HTERT RPE-1 (cell line): ENCODE measurements around the gene CLIP2.
"Not testable (repeated sequence)": the region's sequence is repeated elsewhere in the genome, so short reads cannot be mapped to it uniquely, and the experiment has no call there.

Source experiments
- in situ Hi-C: fragments of 300-500 bp; cut with MboI; formaldehyde crosslinking; loops from 4 replicates; pipeline ENCODE4 v1.14.3; 2020; ENCODE audit warnings: low sequenced_read_pairs

The CLIP2 gene

GRCh38 chr7:74401137-74401859 is 112.1 kb downstream of the CLIP2 start:
- in situ Hi-C loops = no loop called here

GRCh38 chr7:74402668-74403067 is 113.5 kb downstream of the CLIP2 start:
- in situ Hi-C loops = not testable (repeated sequence)

DNA sequence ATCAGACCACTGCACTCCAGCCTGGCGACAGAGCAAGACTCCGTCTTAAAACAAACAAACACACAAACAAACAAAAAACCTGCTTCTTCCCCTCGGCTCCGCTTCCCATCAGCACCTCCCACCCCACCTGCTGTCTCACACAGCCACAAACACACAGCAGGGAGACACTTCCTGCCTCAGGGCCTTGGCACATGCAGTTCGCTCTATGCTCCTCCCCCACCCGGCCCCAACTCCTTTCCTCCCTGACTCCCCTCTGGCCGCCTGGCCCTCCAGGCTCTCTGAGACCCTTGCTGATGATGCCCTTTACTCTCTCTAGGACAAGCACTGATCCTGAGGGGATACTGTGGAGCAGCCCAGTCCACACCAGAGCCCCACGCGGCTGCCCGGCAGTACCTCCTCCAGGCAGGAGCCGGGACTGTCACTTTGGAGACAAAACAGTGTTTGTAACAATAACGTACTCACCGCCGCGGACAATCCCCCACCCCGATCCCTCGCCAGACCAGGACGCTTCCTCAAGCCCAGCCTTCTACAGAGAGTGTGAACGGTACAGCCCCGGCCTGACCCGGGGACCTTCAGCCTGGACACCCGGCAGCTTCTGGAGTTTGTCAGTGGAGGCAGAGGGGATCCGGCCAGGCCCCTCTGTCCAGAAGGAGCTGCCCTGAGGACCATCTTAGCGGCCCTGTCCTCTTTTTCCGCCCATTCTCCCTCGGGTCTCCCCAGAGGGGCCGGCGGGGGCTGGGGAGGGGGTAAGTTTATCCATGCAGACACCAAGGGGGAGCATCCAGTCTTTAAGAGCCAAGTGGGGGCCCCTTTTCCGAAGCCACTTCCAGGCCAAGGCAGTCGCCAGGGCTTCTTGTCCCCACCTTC is 114.5 kb downstream of the CLIP2 start:
- in situ Hi-C loops = no loop called here

GRCh38 chr7:74404388-74404700 is 115.1 kb downstream of the CLIP2 start:
- in situ Hi-C loops = no loop called here

- in situ Hi-C loops = no loop called here
Observed at GRCh38 chr7:74404741-74405140, 115.5 kb downstream of the CLIP2 start.

DNA sequence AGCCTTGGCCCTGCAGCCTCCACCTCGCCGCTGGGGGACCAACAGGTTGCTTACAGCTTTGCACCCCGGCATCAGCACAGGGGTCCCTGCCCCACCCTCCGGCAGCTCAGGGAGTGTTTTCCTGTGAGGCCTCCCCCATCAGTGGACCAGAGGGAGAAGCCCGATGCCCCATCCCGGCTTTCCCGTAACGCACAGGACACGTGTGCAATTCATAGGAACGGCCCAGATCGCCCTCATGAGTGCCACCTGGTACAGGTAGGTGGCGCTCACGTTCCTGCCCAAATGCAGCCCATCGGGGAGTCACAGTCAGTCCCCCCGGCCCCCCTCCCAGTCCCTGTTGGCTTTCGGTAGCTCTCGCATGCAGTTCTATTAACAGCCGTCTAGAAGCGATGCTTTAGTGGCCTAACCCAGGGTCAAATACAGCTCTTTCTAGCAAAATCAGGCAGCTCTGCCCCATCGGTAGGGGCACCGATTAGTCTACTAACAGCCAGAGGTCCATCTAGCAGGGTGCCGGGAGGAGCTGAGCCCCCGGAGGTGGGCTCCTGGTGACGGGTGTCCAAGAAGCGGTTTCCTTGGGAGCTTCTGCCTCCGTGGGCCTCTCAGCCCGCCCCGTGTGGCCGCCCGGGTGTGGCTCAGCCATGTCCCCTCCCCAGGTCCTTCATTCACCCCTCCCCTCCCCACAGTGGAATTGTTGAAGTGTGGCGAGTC is 116.1 kb downstream of the CLIP2 start:
- in situ Hi-C loops = no loop called here

- in situ Hi-C loops = no loop called here
Observed at GRCh38 chr7:74405899-74406512, 116.8 kb downstream of the CLIP2 start.

GRCh38 chr7:74407958-74408357 is 118.8 kb downstream of the CLIP2 start:
- in situ Hi-C loops = no loop called here

DNA sequence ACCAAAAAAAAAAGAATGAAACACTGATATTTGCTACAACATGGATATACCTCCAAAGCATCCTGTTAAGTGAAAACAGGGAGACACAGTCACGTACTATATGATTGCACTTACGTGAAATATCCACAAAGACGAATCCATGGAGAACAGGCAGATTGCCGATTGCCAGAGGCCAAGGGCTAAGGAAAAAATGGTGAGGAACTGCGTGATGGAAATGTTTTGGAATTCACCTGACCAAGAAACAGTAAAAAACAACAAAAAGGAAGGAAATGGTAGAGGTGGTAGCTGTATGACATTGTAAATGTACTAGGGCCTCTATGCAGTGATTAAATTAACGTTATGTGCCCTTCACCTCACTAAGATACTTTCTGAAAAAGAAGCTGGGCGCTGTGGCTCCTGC is 120.4 kb downstream of the CLIP2 start:
- in situ Hi-C loops = no loop called here

GRCh38 chr7:74410772-74411171 is 121.6 kb downstream of the CLIP2 start:
- in situ Hi-C loops = no loop called here

DNA sequence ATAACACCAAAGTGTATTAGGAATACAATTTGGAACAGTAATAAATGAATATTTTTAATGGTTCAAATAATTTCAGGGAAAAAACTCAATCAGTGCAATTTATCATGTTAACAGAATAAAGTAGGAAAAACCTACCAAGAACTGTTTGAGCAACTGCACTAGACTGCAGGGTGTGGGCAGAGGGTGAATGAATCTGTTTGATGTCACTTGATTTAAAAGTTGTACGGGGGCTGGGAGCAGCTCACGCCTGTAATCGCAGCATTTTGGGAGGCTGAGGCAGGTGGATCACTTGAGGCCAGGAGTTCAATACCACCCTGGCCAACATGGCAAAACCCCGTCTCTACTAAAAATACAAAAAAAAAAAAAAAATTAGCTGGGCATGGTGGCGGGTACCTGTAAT is 122.4 kb downstream of the CLIP2 start:
- in situ Hi-C loops = not testable (repeated sequence)

DNA sequence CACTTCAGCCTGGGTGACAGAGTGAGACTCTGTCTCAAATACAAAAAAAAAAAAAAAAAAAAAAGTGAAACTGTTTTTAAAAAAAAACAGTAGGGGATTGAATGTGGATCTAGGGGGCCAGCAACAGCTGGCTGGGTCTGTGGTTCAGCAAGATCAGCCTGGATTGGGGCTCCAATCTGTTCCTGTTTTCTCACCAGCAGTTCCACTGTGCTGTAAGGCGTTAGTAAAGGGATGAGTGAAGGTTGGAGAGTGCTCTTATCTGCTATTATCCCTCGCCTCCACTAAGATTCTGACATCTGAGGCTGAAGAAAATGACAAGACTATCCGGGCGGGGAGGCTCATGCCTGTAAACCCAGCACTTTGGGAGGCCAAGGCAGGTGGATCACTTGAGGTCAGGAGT is 122.8 kb downstream of the CLIP2 start:
- in situ Hi-C loops = no loop called here

- in situ Hi-C loops = no loop called here
Observed at GRCh38 chr7:74412603-74413002, 123.4 kb downstream of the CLIP2 start.

DNA sequence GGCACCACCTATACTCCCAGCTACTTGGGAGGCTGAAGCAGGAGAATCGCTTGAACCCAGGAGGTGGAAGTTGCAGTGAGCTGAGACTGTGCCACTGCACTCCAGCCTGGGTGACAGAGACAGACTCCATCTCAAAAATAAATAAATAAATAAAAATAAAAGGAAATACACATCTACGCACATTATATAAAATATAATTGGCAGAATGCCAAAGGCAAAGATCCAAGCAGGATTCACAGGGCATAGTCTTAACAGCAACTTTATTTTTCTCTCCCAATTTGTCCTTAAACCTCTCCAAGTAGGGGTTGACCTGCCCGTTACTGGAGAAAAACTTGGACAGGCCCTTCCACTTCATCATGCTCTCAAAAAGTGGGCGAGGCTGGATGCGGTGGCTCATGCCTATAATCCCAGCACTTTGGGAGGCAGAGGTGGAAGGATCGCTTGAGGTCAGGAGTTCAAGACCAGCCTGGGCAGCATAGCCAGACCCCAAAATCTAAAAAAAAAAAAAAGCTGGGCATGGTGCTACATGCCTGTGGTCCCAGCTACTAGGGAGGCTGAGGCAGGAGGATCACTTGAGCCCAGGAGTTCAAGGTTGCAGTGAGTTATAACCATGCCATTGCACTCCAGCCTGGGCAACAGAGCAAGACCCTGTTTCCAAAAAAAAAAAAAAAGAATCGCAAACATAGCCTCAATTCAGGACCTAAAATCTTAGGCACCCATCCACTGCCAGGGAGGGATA is 125.6 kb downstream of the CLIP2 start:
- in situ Hi-C loops = not testable (repeated sequence)

DNA sequence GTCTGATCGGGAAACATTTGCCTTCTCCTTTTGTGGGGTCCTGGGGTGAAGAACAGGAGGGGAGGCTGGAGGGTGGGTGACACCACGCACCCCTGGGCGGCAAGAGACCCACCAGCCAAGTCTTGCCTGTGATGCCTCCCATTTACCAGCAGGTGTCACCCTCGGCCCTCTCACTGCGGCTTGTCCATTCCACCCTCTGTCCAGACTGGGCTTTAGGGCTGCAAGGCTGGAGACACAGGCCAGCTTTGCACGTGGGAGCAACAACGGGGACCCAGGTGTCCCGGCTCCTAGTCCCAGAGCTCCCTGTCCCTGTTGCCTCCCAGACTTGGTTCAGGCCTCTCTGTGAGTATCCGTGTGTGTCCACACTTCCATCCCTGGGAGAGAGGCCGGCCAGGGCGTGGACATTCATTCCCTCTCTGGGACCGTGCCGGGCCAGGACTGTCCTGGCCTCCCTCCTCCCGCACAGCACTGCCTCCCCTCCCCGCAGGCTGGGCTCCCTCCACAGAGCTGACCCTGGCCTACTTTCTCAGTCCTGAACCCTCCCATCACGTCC is 128.3 kb downstream of the CLIP2 start:
- in situ Hi-C loops = no loop called here

- in situ Hi-C loops = no loop called here
Observed at GRCh38 chr7:74418076-74418475, 128.9 kb downstream of the CLIP2 start.

DNA sequence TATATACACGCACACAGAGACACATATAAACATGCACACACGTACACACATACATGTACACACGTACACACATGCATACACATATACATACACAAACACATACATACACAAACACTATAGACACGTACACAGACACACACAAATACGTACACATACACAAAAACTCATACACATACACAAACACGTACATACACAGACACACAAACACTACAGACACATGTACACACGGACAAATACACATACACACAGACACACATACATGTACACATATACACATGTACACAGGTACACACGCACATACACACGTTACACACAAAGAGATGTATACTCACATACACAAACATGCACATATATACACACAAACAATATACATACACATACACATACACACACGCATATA is 129.3 kb downstream of the CLIP2 start:
- in situ Hi-C loops = no loop called here

GRCh38 chr7:74419232-74419631 is 130.0 kb downstream of the CLIP2 start:
- in situ Hi-C loops = not testable (repeated sequence)

DNA sequence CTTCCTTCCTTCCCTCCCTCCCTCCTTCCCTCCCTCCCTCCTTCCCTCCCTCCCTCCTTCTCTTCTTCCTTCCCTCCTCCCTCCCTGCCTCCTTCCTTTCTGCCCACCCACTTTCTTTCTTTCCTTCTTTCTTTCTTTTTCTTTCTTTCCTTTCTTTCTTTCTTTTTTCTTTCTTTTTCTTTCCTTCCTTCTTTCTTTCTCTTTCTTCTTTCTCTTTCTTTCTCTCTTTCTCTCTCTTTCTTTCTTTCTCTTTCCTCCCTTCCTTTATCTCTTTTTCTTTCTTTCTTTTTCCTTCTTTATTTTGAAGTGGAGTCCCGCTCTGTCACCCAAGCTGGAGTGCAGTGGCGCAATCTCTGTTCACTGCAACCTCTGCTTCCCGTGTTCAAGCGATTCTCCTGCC is 130.8 kb downstream of the CLIP2 start:
- in situ Hi-C loops = no loop called here

DNA sequence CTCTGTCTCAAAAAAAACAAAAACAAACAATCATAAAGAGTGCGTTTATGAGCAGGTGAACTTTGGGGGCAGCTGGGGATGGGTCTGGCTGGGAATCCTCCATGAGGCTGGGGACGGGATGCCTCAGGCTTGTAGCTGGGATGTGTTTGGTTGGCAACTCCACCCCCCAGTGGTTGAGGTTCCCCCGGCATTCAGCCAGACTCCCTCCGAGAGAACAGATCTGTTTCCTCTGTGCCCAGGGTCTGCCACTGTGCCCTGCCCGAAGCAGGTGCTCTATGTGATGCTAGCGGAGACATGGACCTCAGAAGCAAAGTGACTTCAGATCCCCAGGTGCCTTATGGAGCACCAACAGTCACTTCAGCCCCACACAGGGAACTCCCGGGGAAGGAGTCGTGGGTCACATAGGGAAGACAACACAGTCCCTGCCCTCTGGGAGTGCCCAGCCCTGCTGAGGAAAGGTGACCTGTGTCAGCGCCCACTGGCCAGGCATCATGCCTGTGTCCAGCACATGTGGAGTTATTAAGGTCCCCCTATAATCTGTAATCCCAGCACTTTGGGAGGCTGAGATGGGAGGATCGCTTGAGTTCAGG is 135.2 kb downstream of the CLIP2 start:
- in situ Hi-C loops = no loop called here
